Progenitor cell of endocrine pancreas (in vitro differentiated cells): ENCODE data around the gene ZDHHC11B. TPM values are rescaled to one million over a fixed set of nuclear protein-coding genes. Genes with fewer than 3 reads are reported as not detected.
A peak's percentile ranks its signal among the peaks of the same experiment; 100 is the strongest.
"Not testable (repeated sequence)": the region's sequence is repeated elsewhere in the genome, so short reads cannot be mapped to it uniquely, and the experiment has no call there.

Source experiments
- DNase-seq: peaks from one replicate; pipeline ENCODE4 v3.0.0; 2021; ENCODE audit warnings: low spot score; ENCODE audit not compliant: unreplicated experiment
- H3K27ac Mint-ChIP-seq: 2 replicates; pipeline ENCODE4 v1.8.0; 2021; ENCODE audit warnings: mild to moderate bottlenecking, moderate library complexity, mixed read lengths
- H3K27me3 Mint-ChIP-seq: 2 replicates; pipeline ENCODE4 v1.8.0; 2021; ENCODE audit warnings: mixed read lengths
- H3K36me3 Mint-ChIP-seq: 2 replicates; pipeline ENCODE4 v1.8.0; 2022; ENCODE audit warnings: mixed read lengths; ENCODE audit not compliant: insufficient read depth
- H3K4me1 Mint-ChIP-seq: 2 replicates; pipeline ENCODE4 v1.8.0; 2021; ENCODE audit warnings: low read depth, mixed read lengths
- H3K4me3 Mint-ChIP-seq: 2 replicates; pipeline ENCODE4 v1.8.0; 2021; ENCODE audit warnings: low read depth, mild to moderate bottlenecking, moderate library complexity, mixed read lengths
- H3K9me3 Mint-ChIP-seq: 2 replicates; pipeline ENCODE4 v1.8.0; 2021; ENCODE audit warnings: low read depth, mixed read lengths
- total RNA-seq: library from RNA; stranded (reverse); gene quantifications from 2 replicates; pipeline ENCODE4 v1.2.1, GENCODE V29; 2021

The ZDHHC11B gene
- total RNA-seq, 1 donor from 2014 or later: 8.7 TPM

- H3K36me3 Mint-ChIP-seq: peaks cover 13% of the 10 kb centered on the region
- H3K27me3 Mint-ChIP-seq, DNase-seq, H3K4me3 Mint-ChIP-seq, H3K4me1 Mint-ChIP-seq, H3K27ac Mint-ChIP-seq, H3K9me3 Mint-ChIP-seq: not testable (repeated sequence)
Observed at GRCh38 chr5:713686-714085, 70.8 kb downstream of the ZDHHC11B start.

DNA sequence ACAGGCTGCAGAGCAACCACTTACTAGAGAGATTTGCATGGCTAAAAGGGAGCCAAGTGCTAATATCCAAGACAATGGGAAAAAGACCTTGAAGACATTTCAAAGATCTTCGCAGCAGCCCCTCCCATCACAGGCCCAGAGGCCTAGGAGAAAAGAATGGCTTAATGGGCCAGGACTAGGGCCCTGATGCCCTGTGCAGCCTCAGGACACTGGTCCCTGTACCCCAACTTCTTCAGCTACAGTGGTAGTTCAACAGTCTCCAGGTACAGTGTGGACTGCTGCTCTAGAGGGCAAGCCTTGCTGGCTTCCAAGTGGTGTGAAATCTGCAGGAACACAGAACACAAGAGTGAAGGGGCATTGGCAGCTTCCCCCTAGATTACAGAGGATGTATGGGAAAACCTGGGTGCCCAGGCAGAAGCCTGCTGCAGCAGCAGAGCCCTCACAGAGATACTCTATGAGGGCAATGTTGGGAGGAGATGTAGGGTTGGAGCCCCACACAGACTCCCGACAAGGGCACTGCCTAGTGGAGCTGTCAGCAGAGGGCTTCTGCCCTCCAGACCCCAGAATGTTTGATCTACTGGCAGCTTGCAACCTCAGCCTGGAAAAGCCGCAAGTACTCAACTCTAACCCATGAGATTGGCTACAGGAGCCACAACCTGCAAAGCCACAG lies 75.5 kb downstream of the ZDHHC11B start:
- not testable (repeated sequence) for H3K36me3 Mint-ChIP-seq, H3K9me3 Mint-ChIP-seq, DNase-seq, H3K27me3 Mint-ChIP-seq, H3K4me1 Mint-ChIP-seq, H3K27ac Mint-ChIP-seq, H3K4me3 Mint-ChIP-seq

- H3K4me1 Mint-ChIP-seq, DNase-seq, H3K4me3 Mint-ChIP-seq, H3K27ac Mint-ChIP-seq, H3K27me3 Mint-ChIP-seq, H3K9me3 Mint-ChIP-seq, H3K36me3 Mint-ChIP-seq: not testable (repeated sequence)
Observed at GRCh38 chr5:708374-708773, 76.2 kb downstream of the ZDHHC11B start.

GRCh38 chr5:706127-706526 lies 78.4 kb downstream of the ZDHHC11B start:
- H3K36me3 Mint-ChIP-seq, H3K4me1 Mint-ChIP-seq, DNase-seq, H3K9me3 Mint-ChIP-seq, H3K4me3 Mint-ChIP-seq, H3K27ac Mint-ChIP-seq: not testable (repeated sequence)
- H3K27me3 Mint-ChIP-seq: peaks cover 18% of the 10 kb centered on the region

GRCh38 chr5:696753-697702 lies 87.5 kb downstream of the ZDHHC11B start:
- H3K27ac Mint-ChIP-seq, H3K4me3 Mint-ChIP-seq, DNase-seq, H3K36me3 Mint-ChIP-seq, H3K4me1 Mint-ChIP-seq: not testable (repeated sequence)
- Mint-ChIP-seq H3K9me3 (peaks cover 19% of the 10 kb centered on the region), H3K27me3 (peaks cover 26% of the 10 kb centered on the region)

DNA sequence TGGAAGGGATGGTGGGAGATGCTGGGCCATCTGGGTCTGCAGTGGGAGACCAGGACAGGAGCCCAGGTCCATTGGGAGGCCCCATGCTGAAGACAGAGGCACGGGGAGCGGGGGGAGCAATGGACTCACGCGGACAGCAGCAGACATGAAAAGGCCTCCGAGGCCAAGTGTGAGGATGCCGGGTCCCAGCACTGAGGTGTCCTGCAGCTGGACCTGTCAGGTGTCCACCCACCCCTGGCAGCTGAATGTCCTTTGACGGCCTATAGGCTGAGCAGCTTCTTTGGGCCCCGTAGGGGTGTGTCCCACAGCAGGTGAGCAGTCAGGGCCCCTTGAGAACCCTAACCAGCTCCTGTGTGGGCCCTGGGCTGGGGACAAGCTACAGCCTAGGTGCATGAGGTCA lies 88.3 kb downstream of the ZDHHC11B start:
- DNase-seq, H3K27ac Mint-ChIP-seq, H3K4me1 Mint-ChIP-seq, H3K4me3 Mint-ChIP-seq, H3K36me3 Mint-ChIP-seq: not testable (repeated sequence)
- Mint-ChIP-seq H3K27me3 (peaks cover 20% of the 10 kb centered on the region), H3K9me3 (peaks cover 16% of the 10 kb centered on the region)

GRCh38 chr5:695475-695874 lies 89.1 kb downstream of the ZDHHC11B start:
- not testable (repeated sequence) for H3K4me3 Mint-ChIP-seq, DNase-seq, H3K36me3 Mint-ChIP-seq, H3K4me1 Mint-ChIP-seq, H3K27ac Mint-ChIP-seq
- Mint-ChIP-seq H3K9me3 (peaks cover 11% of the 10 kb centered on the region), H3K27me3 (peaks cover 14% of the 10 kb centered on the region)

- H3K27me3 Mint-ChIP-seq, DNase-seq, H3K4me3 Mint-ChIP-seq, H3K4me1 Mint-ChIP-seq, H3K36me3 Mint-ChIP-seq, H3K9me3 Mint-ChIP-seq, H3K27ac Mint-ChIP-seq: not testable (repeated sequence)
Observed at GRCh38 chr5:694042-694431, 90.5 kb downstream of the ZDHHC11B start.

DNA sequence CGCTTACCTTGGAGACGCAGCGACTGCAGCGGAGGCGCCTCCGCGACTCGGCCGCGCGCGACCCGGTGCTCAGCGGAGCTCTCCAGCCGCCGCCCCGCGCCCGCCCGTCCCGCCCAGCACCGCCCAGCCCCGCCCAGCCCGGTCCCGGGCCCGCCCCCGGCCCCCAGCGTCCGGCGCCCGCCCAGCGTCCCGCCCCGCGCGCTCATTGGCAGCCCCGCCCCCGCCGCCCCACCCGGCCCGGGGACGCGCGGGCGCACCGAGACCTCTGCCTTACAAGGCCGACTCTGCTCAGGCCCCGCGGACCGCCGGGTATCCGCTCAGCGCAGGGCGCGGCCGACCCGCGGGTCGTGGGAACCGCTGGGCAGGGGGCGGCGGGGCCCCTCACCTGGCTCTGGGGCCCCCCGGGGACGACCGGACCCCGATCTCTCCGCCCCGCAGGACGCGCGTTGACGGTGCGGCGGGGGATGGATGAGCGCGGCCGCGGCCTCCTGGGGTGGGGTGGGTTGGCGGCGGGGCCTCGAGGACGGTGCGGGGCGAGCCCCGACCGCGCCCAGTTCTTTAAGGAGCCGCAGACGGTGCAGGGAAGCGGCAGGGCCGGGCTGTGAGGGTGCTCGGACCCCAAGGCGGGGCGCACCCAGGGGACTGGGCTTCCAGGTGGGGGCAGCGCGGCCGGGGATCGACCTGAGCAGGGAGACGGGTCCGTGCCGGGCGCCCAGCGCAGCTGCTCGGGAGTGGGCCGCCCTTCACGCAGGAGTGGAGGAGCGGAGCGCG lies 91.1 kb downstream of the ZDHHC11B start, which contains the start of gene TPPP:
Gene TPPP, minus strand, starts transcription at position 82 of the 771 bp plus-strand sequence. CDS start 15,292 bp downstream, outside the sequence.
- peak; percentile 73 for DNase-seq
- peak within 1 kb of the TSS; percentile 33 for H3K4me3 Mint-ChIP-seq
- not testable (repeated sequence) for H3K27ac Mint-ChIP-seq, H3K36me3 Mint-ChIP-seq, H3K27me3 Mint-ChIP-seq, H3K4me1 Mint-ChIP-seq, H3K9me3 Mint-ChIP-seq

GRCh38 chr5:692529-693041 lies 91.9 kb downstream of the ZDHHC11B start:
- H3K4me3 Mint-ChIP-seq: peak overlapping the region; percentile 33
- not testable (repeated sequence) for H3K27me3 Mint-ChIP-seq, DNase-seq

More at GRCh38 chr5:692529-693041, 91.9 kb downstream of the ZDHHC11B start:
- H3K27ac Mint-ChIP-seq, H3K36me3 Mint-ChIP-seq, H3K9me3 Mint-ChIP-seq, H3K4me1 Mint-ChIP-seq: not testable (repeated sequence)
